ENCODE results near the gene AUP1.

The AUP1 gene

GRCh38 chr2:74513605-74514367 is 15.7 kb downstream of the AUP1 start:
- DNase-seq (ENCODE audit: low read depth), result no peak

- no peak for DNase-seq (ENCODE audit: low read depth)
These were observed 16.5 kb downstream of the AUP1 start for GRCh38 chr2:74512744-74513604.

- no peak for DNase-seq (ENCODE audit: low read depth)
These were observed 18.2 kb downstream of the AUP1 start for GRCh38 chr2:74511104-74511989.

GRCh38 chr2:74510272-74510671 is 19.2 kb downstream of the AUP1 start:
- DNase-seq (ENCODE audit: low read depth), result no peak

GRCh38 chr2:74507926-74508520 is 21.5 kb downstream of the AUP1 start:
- DNase-seq (ENCODE audit: low read depth), result no peak

GRCh38 chr2:74507145-74507925 is 22.2 kb downstream of the AUP1 start, which contains the start of gene PCGF1:
Gene PCGF1, minus strand, starts transcription at chr2:74507695. Its CDS starts 27 bp downstream, at chr2:74507668.
- peak; percentile 98 for DNase-seq (ENCODE audit: low read depth)

GRCh38 chr2:74505448-74506246 is 23.9 kb downstream of the AUP1 start:
- no peak for DNase-seq (ENCODE audit: low read depth)

GRCh38 chr2:74504591-74504990 is 24.9 kb downstream of the AUP1 start:
- DNase-seq (ENCODE audit: low read depth), result no peak

GRCh38 chr2:74503506-74504475 is 25.7 kb downstream of the AUP1 start:
- DNase-seq (ENCODE audit: low read depth), result no peak

- DNase-seq (ENCODE audit: low read depth), result peak; percentile 77
These were observed 26.6 kb downstream of the AUP1 start for GRCh38 chr2:74502720-74503505.

- DNase-seq (ENCODE audit: low read depth), result no peak
These were observed 27.3 kb downstream of the AUP1 start for GRCh38 chr2:74502147-74502719.

- DNase-seq (ENCODE audit: low read depth), result no peak
These were observed 28.0 kb downstream of the AUP1 start for GRCh38 chr2:74501335-74502071.

- no peak for DNase-seq (ENCODE audit: low read depth)
These were observed 28.9 kb downstream of the AUP1 start for GRCh38 chr2:74500578-74500946.

GRCh38 chr2:74499940-74500577 is 29.4 kb downstream of the AUP1 start:
- no peak for DNase-seq (ENCODE audit: low read depth)

- DNase-seq (ENCODE audit: low read depth), result no peak
These were observed 30.1 kb downstream of the AUP1 start, which contains the start of gene LBX2 for GRCh38 chr2:74499267-74499939. Gene LBX2, minus strand, starts transcription at chr2:74499603. Its CDS starts 66 bp downstream, at chr2:74499537.

Data from HS-27A (cell line).